Uterus (tissue), 2 donors: Measurements from ENCODE around the gene PSMD2.

Experiments
- POLR2A ChIP-seq, 2 donors: fragments of 450-650 bp; IDR thresholded peaks; one replicate each; pipeline ENCODE4 v1.6.1; 2016; ENCODE audit warnings: antibody characterized with exemption in 2 of 2, mild to moderate bottlenecking in 1 of 2, moderate library complexity in 1 of 2
- TF ChIP-seq, protein P1 (sequence below), 4 experiments: fragments of 200-600 bp in 2 of 4; fragments of 450-650 bp in 2 of 4; sonication (generic) in 2 of 4; IDR thresholded peaks; one replicate each; pipeline ENCODE4 v1.5.1; 2016 to 2019; ENCODE audit warnings: antibody characterized with exemption in 4 of 4, mild to moderate bottlenecking in 2 of 4, moderate library complexity in 1 of 4

DNA sequence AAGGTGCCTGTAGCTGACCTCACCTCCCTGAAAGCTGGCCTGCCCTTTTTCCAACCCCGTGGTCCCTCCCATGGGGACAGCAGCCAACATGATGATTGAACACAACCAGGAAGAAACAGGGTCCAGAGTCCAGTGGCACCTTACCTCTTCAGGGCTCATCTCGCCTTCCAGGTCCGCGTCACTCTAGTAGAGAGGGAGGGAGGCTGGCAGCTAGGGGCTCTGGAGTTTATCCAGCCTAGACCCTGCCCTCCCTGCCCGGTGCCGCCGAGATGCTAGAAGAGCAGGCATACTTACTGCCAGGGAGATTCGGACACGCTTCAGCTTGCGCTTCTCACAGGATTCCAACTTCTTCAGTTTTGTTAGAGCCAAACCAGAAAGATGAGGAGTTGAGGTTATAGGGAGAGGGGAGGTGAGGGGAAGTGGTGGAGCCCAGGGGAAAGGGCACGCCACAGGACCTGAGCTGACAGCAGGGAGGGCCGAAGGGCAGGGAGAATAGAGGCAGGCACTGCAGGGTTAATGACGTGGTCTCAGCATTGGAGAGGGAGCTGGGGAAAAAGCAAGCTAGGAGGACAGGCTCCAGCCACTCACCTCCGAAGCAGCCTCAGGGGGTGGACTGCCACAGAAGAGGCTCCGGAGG lies 53.2 kb downstream of the PSMD2 start:
- no peak for TF ChIP-seq POLR2A (IDR thresholded peaks at IDR 0.05)
- TF ChIP-seq, protein P1, sequence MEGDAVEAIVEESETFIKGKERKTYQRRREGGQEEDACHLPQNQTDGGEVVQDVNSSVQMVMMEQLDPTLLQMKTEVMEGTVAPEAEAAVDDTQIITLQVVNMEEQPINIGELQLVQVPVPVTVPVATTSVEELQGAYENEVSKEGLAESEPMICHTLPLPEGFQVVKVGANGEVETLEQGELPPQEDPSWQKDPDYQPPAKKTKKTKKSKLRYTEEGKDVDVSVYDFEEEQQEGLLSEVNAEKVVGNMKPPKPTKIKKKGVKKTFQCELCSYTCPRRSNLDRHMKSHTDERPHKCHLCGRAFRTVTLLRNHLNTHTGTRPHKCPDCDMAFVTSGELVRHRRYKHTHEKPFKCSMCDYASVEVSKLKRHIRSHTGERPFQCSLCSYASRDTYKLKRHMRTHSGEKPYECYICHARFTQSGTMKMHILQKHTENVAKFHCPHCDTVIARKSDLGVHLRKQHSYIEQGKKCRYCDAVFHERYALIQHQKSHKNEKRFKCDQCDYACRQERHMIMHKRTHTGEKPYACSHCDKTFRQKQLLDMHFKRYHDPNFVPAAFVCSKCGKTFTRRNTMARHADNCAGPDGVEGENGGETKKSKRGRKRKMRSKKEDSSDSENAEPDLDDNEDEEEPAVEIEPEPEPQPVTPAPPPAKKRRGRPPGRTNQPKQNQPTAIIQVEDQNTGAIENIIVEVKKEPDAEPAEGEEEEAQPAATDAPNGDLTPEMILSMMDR (IDR thresholded peaks at IDR 0.05): no peak
